ENCODE measurements around the gene CYB5RL. TPM values are rescaled to one million over a fixed set of nuclear protein-coding genes. Genes with fewer than 3 reads are reported as not detected.

Gene CYB5RL
- total RNA-seq, 1 donor from 2014 or later: 3.7 TPM

GRCh38 chr1:54161495-54162168, 38.2 kb downstream of the CYB5RL start:
- no peaks in the 10 kb centered on the region for H3K4me1 ChIP-seq
- TF ChIP-seq POLR2A (IDR thresholded peaks at IDR 0.05) (no peak), POLR2AphosphoS5 (IDR thresholded peaks at IDR 0.05; ENCODE audit: insufficient read depth in 1 of 2, low read depth in 1 of 2) (no peak)
- TF ChIP-seq, protein P1, sequence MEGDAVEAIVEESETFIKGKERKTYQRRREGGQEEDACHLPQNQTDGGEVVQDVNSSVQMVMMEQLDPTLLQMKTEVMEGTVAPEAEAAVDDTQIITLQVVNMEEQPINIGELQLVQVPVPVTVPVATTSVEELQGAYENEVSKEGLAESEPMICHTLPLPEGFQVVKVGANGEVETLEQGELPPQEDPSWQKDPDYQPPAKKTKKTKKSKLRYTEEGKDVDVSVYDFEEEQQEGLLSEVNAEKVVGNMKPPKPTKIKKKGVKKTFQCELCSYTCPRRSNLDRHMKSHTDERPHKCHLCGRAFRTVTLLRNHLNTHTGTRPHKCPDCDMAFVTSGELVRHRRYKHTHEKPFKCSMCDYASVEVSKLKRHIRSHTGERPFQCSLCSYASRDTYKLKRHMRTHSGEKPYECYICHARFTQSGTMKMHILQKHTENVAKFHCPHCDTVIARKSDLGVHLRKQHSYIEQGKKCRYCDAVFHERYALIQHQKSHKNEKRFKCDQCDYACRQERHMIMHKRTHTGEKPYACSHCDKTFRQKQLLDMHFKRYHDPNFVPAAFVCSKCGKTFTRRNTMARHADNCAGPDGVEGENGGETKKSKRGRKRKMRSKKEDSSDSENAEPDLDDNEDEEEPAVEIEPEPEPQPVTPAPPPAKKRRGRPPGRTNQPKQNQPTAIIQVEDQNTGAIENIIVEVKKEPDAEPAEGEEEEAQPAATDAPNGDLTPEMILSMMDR (IDR thresholded peaks at IDR 0.05): no peak
- no peak overlapping the region for H3K4me3 ChIP-seq
- H3K36me3 ChIP-seq: no peaks in the 10 kb centered on the region
- no peaks in the 10 kb centered on the region for H3K9me3 ChIP-seq
- DNase-seq (ENCODE audit: extremely low spot score in 2 of 2): no peak
- H3K27ac ChIP-seq: no peak overlapping the region
- intact Hi-C loops (cut with DNase I): no loop called here
- H3K27me3 ChIP-seq: no peaks in the 10 kb centered on the region

DNA sequence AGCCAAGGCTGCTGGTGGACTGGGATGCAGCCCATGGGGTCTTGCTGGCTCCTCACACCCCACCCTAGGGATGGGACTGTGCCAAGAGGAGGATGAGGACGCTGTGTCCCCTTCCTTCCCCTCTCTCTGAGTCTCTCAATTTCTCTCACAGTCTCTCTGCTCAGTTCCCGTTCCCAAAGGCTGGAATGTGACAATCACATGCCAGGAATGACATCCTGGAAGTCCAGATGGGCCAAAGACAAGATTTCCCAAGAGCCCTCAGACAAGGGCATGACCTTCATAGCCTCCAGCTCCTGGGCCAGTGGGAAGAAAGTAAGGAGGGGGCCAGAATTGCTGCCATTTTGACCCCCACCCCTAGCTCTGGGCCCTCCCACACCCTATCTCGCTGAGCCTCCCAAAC, 39.5 kb downstream of the CYB5RL start:
- intact Hi-C loops (cut with DNase I): no loop called here
- no peaks in the 10 kb centered on the region for H3K4me1 ChIP-seq
- H3K9me3 ChIP-seq: no peaks in the 10 kb centered on the region
- no peaks in the 10 kb centered on the region for H3K36me3 ChIP-seq
- TF ChIP-seq, protein P1 (IDR thresholded peaks at IDR 0.05): no peak
- TF ChIP-seq POLR2A (IDR thresholded peaks at IDR 0.05) (no peak), POLR2AphosphoS5 (IDR thresholded peaks at IDR 0.05; ENCODE audit: insufficient read depth in 1 of 2, low read depth in 1 of 2) (no peak)
- no peak for DNase-seq (ENCODE audit: extremely low spot score in 2 of 2)
- no peaks in the 10 kb centered on the region for H3K27me3 ChIP-seq
- no peak overlapping the region for H3K27ac ChIP-seq
- no peak overlapping the region for H3K4me3 ChIP-seq

DNA sequence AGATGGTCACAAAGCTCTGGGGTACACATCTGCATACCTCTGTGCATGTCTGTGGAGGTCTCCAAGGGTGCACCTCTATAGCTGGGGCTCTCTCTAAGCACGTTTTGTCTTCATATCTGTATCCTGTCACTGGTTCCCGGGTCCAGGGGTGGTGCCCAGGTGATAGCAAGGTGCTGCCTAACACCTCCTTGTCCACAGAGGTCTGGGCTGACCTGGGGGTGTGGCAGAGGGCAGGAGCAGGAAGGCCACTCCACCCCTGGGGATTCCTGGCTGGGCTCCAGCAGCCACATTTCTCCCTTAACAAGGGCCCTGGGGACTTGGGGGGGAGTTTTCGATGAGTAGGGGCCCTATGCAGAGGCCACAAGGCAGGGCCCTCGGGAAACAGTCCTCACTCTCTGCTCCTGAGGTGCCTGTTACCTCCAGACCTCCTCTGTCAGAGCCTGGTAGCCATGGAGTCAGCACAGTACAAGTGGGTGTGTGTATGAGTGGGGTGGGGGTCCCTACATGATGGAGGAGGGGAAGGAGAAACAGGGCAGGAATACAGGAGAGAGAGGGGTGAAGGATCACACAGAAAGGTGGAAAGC, 40.0 kb downstream of the CYB5RL start:
- Histone ChIP-seq H3K4me3 (no peak overlapping the region), H3K27ac (no peak overlapping the region), H3K27me3 (no peaks in the 10 kb centered on the region), H3K9me3 (no peaks in the 10 kb centered on the region), H3K4me1 (peaks cover under 1% of the 10 kb centered on the region), H3K36me3 (no peaks in the 10 kb centered on the region)
- DNase-seq (ENCODE audit: extremely low spot score in 2 of 2): no peak
- intact Hi-C loops (cut with DNase I): no loop called here
- no peak for TF ChIP-seq POLR2AphosphoS5 (IDR thresholded peaks at IDR 0.05; ENCODE audit: insufficient read depth in 1 of 2, low read depth in 1 of 2)
- TF ChIP-seq POLR2A (IDR thresholded peaks at IDR 0.05): no peak
- TF ChIP-seq, protein P1 (IDR thresholded peaks at IDR 0.05): no peak

- no peak for DNase-seq (ENCODE audit: extremely low spot score in 2 of 2)
- Histone ChIP-seq H3K27me3 (no peaks in the 10 kb centered on the region), H3K9me3 (no peaks in the 10 kb centered on the region), H3K27ac (no peak overlapping the region), H3K4me3 (no peak overlapping the region), H3K36me3 (no peaks in the 10 kb centered on the region), H3K4me1 (peaks cover 18% of the 10 kb centered on the region)
- intact Hi-C loops (cut with DNase I): no loop called here
- peak in 1 of 2 donors; percentile 23 for TF ChIP-seq POLR2AphosphoS5 (IDR thresholded peaks at IDR 0.05; ENCODE audit: insufficient read depth in 1 of 2, low read depth in 1 of 2)
- TF ChIP-seq, protein P1 (IDR thresholded peaks at IDR 0.05): no peak
These were observed 41.8 kb downstream of the CYB5RL start for GRCh38 chr1:54158071-54158470.

- H3K27me3 ChIP-seq: no peaks in the 10 kb centered on the region
- H3K27ac ChIP-seq: no peak overlapping the region
- H3K9me3 ChIP-seq: no peaks in the 10 kb centered on the region
- H3K4me1 ChIP-seq: peaks cover 18% of the 10 kb centered on the region
- no peak overlapping the region for H3K4me3 ChIP-seq
- intact Hi-C loops (cut with DNase I): no loop called here
- TF ChIP-seq POLR2A (IDR thresholded peaks at IDR 0.05): no peak
- no peak for TF ChIP-seq POLR2AphosphoS5 (IDR thresholded peaks at IDR 0.05; ENCODE audit: insufficient read depth in 1 of 2, low read depth in 1 of 2)
- TF ChIP-seq, protein P1 (IDR thresholded peaks at IDR 0.05): no peak
- DNase-seq (ENCODE audit: extremely low spot score in 2 of 2): no peak
- H3K36me3 ChIP-seq: no peaks in the 10 kb centered on the region
These were observed 42.4 kb downstream of the CYB5RL start for GRCh38 chr1:54157401-54157800.
